ENCODE measurements around the gene HOXC11.

Gene HOXC11

DNA sequence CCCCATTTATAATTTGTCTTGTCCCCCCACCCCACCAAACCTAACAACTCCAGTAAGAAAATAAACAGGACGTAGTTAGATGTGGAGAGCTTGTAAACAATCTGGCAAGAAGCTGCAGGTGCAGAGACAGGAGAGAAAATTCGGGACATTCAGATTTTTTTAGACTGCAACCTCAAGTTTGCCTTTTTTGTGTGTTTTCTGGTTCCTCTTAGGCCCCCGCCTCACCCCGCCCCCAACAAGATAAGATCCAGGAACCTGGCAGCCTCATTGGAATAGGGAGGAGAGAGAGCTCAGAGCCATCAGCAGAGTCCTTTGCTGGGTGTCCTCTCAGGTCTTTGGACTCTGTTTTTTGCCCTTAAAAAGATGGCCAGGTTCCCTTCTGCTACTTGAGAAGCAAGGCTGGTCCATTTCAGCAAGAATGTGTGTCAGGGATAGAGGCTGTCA, 14.9 kb downstream of the HOXC11 start:
- TF ChIP-seq ZNF70 (CRISPR knock-in tag; IDR thresholded peaks at IDR 0.05) (no peak), ZNF8 (CRISPR knock-in tag; IDR thresholded peaks at IDR 0.05) (no peak), RARB (CRISPR knock-in tag; IDR thresholded peaks at IDR 0.05) (no peak), CSDC2 (CRISPR knock-in tag; IDR thresholded peaks at IDR 0.05) (no peak), BACH2 (CRISPR knock-in tag; IDR thresholded peaks at IDR 0.05; ENCODE audit: borderline replicate concordance) (no peak), ISL1 (CRISPR knock-in tag; IDR thresholded peaks at IDR 0.05) (no peak), ZFP30 (CRISPR knock-in tag; IDR thresholded peaks at IDR 0.05) (no peak), GLIS3 (CRISPR knock-in tag; IDR thresholded peaks at IDR 0.05) (no peak), TCF4 (CRISPR knock-in tag; IDR thresholded peaks at IDR 0.05; ENCODE audit: borderline replicate concordance) (no peak), ZFP3 (CRISPR knock-in tag; IDR thresholded peaks at IDR 0.05) (no peak)
- TF ChIP-seq, protein P1, sequence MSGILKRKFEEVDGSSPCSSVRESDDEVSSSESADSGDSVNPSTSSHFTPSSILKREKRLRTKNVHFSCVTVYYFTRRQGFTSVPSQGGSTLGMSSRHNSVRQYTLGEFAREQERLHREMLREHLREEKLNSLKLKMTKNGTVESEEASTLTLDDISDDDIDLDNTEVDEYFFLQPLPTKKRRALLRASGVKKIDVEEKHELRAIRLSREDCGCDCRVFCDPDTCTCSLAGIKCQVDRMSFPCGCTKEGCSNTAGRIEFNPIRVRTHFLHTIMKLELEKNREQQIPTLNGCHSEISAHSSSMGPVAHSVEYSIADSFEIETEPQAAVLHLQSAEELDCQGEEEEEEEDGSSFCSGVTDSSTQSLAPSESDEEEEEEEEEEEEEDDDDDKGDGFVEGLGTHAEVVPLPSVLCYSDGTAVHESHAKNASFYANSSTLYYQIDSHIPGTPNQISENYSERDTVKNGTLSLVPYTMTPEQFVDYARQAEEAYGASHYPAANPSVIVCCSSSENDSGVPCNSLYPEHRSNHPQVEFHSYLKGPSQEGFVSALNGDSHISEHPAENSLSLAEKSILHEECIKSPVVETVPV (CRISPR knock-in tag; IDR thresholded peaks at IDR 0.05), result no peak
- TF ChIP-seq, protein P2, sequence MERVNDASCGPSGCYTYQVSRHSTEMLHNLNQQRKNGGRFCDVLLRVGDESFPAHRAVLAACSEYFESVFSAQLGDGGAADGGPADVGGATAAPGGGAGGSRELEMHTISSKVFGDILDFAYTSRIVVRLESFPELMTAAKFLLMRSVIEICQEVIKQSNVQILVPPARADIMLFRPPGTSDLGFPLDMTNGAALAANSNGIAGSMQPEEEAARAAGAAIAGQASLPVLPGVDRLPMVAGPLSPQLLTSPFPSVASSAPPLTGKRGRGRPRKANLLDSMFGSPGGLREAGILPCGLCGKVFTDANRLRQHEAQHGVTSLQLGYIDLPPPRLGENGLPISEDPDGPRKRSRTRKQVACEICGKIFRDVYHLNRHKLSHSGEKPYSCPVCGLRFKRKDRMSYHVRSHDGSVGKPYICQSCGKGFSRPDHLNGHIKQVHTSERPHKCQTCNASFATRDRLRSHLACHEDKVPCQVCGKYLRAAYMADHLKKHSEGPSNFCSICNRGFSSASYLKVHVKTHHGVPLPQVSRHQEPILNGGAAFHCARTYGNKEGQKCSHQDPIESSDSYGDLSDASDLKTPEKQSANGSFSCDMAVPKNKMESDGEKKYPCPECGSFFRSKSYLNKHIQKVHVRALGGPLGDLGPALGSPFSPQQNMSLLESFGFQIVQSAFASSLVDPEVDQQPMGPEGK (CRISPR knock-in tag; IDR thresholded peaks at IDR 0.05; ENCODE audit: borderline replicate concordance), result no peak
- TF ChIP-seq, protein P3, sequence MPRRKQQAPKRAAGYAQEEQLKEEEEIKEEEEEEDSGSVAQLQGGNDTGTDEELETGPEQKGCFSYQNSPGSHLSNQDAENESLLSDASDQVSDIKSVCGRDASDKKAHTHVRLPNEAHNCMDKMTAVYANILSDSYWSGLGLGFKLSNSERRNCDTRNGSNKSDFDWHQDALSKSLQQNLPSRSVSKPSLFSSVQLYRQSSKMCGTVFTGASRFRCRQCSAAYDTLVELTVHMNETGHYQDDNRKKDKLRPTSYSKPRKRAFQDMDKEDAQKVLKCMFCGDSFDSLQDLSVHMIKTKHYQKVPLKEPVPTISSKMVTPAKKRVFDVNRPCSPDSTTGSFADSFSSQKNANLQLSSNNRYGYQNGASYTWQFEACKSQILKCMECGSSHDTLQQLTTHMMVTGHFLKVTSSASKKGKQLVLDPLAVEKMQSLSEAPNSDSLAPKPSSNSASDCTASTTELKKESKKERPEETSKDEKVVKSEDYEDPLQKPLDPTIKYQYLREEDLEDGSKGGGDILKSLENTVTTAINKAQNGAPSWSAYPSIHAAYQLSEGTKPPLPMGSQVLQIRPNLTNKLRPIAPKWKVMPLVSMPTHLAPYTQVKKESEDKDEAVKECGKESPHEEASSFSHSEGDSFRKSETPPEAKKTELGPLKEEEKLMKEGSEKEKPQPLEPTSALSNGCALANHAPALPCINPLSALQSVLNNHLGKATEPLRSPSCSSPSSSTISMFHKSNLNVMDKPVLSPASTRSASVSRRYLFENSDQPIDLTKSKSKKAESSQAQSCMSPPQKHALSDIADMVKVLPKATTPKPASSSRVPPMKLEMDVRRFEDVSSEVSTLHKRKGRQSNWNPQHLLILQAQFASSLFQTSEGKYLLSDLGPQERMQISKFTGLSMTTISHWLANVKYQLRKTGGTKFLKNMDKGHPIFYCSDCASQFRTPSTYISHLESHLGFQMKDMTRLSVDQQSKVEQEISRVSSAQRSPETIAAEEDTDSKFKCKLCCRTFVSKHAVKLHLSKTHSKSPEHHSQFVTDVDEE (CRISPR knock-in tag; IDR thresholded peaks at IDR 0.05), result no peak
- no peak for ATAC-seq

DNA sequence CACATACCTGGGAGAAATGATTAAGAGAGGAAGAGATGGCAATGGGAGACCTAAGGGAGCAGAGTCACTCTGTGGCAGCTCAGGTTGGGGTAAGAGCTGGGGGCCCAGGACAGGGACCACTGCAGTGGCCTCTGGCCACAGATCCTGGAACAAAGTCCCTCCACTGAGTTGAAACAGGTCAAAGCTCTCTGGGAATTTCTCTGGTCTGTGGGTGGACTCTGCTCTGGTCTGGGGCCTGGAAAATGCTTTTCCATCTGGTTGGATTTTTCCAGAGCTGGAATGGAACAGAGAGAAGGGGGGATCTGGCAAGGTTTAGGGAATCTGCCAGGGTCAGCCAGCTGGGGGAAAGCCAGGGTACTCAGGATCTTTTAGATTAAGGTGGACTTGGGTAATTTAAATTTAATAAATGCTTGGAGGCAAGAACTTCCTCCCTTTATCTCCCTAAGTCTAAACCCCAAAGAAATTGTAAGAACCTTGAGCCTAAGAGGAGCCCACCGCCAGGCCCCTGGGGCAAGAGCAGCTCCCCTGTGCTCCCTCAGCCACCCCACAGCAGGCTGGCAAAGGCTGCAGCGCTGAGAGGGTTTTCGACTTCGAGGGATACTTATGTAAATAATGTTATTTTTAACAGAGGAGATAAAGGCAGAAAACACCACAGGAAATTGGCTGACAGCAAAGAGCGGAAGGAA, 15.8 kb downstream of the HOXC11 start:
- ATAC-seq, result peak; percentile 2; the same call in 2 of the 3 replicates
- TF ChIP-seq ZNF70 (CRISPR knock-in tag; IDR thresholded peaks at IDR 0.05) (no peak), PPARA (CRISPR knock-in tag; IDR thresholded peaks at IDR 0.05; ENCODE audit: borderline replicate concordance) (no peak), GLIS3 (CRISPR knock-in tag; IDR thresholded peaks at IDR 0.05) (no peak), ZNF8 (CRISPR knock-in tag; IDR thresholded peaks at IDR 0.05) (no peak), ZFP30 (CRISPR knock-in tag; IDR thresholded peaks at IDR 0.05) (no peak), SNAI2 (CRISPR knock-in tag; IDR thresholded peaks at IDR 0.05) (no peak), CSDC2 (CRISPR knock-in tag; IDR thresholded peaks at IDR 0.05) (no peak), BACH2 (CRISPR knock-in tag; IDR thresholded peaks at IDR 0.05; ENCODE audit: borderline replicate concordance) (no peak)
- TF ChIP-seq, protein P3 (CRISPR knock-in tag; IDR thresholded peaks at IDR 0.05), result no peak
- TF ChIP-seq, protein P2 (CRISPR knock-in tag; IDR thresholded peaks at IDR 0.05; ENCODE audit: borderline replicate concordance), result no peak
- TF ChIP-seq, protein P4, sequence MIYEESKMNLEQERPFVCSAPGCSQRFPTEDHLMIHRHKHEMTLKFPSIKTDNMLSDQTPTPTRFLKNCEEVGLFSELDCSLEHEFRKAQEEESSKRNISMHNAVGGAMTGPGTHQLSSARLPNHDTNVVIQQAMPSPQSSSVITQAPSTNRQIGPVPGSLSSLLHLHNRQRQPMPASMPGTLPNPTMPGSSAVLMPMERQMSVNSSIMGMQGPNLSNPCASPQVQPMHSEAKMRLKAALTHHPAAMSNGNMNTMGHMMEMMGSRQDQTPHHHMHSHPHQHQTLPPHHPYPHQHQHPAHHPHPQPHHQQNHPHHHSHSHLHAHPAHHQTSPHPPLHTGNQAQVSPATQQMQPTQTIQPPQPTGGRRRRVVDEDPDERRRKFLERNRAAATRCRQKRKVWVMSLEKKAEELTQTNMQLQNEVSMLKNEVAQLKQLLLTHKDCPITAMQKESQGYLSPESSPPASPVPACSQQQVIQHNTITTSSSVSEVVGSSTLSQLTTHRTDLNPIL (CRISPR knock-in tag; IDR thresholded peaks at IDR 0.05; ENCODE audit: low read depth), result no peak
- TF ChIP-seq, protein P5, sequence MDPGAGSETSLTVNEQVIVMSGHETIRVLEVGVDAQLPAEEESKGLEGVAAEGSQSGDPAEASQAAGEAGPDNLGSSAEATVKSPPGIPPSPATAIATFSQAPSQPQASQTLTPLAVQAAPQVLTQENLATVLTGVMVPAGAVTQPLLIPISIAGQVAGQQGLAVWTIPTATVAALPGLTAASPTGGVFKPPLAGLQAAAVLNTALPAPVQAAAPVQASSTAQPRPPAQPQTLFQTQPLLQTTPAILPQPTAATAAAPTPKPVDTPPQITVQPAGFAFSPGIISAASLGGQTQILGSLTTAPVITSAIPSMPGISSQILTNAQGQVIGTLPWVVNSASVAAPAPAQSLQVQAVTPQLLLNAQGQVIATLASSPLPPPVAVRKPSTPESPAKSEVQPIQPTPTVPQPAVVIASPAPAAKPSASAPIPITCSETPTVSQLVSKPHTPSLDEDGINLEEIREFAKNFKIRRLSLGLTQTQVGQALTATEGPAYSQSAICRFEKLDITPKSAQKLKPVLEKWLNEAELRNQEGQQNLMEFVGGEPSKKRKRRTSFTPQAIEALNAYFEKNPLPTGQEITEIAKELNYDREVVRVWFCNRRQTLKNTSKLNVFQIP (CRISPR knock-in tag; IDR thresholded peaks at IDR 0.05; ENCODE audit: borderline replicate concordance, low read depth), result no peak
